ENCODE measurements around the gene COA7. TPM values are rescaled to one million over a fixed set of nuclear protein-coding genes. Genes with fewer than 3 reads are reported as not detected.

COA7 gene
- total and polyA plus RNA-seq, 2 of the 8 experiments (the other 6 are each of a cell fraction or from before 2014, with no cell fraction given), result 23.2 to 61.8 TPM

DNA sequence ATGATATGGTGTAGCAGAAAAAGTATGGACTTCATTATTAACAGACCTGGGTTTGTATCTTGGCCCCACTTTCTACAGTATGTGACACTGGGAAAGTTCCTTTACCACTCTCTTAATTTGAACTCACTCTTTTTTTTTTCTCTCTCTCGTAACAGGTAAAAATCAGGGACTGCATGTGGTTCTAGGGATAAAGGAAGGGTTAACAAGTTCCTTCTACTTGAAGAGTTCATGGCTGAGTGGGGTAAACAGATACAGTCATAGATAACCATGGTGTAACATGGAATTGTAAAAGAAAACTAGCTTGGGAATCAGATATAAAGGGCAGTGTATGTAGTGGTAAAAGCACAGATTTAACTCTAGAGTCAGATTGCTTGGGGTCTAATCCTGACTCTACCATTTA is 49.3 kb upstream of the COA7 start:
- no peak overlapping the region for H3K56ac ChIP-seq (replicated peaks; ENCODE audit: insufficient read length, low read depth, low read length)
- WGBS, 2 experiments (ENCODE audit: extremely low coverage in 1 of 2, insufficient coverage in 1 of 2, insufficient read length in 1 of 2, insufficient replicate concordance in 2 of 2, low coverage in 1 of 2, low lambda C conversion rate in 2 of 2, missing lambda C conversion rate in 1 of 2), result 93% methylated on average over 1 of the region's 1 CpG; no CpG with 5 or more reads in 1 of the 2 experiments
- no peak for TF ChIP-seq SP2 (IDR thresholded peaks at IDR 0.05; ENCODE audit: low read length)

More for the DNA sequence above, 49.3 kb upstream of the COA7 start:
- Histone ChIP-seq H2AFZ (ENCODE audit: low read length) (no peak overlapping the region), H4K20me1 (replicated peaks in 1 of 2; ENCODE audit: control insufficient read depth in 1 of 2, insufficient read depth in 2 of 2, low read length in 2 of 2) (no peaks in the 10 kb centered on the region), H3K4me3 (ENCODE audit: extremely low read depth in 1 of 4, insufficient read depth in 2 of 4, low read depth in 3 of 4, low read length in 4 of 4) (no peak overlapping the region), H2BK20ac (ENCODE audit: low read length) (no peak overlapping the region), H3K4me1 (replicated peaks in 1 of 4; ENCODE audit: control insufficient read depth in 3 of 4, insufficient read depth in 4 of 4, low read length in 3 of 4) (no peaks in the 10 kb centered on the region; a peak in 1 of 7 replicates), H3K4me2 (ENCODE audit: insufficient read depth in 1 of 2, low read depth in 2 of 2, low read length in 2 of 2) (no peak overlapping the region), H3K23me2 (ENCODE audit: low read depth, low read length) (no peaks in the 10 kb centered on the region; the same call in 1 of the 2 replicates), H2AK5ac (ENCODE audit: low read depth, low read length) (no peak overlapping the region), H4K5ac (ENCODE audit: insufficient read length, low read depth, low read length) (no peak overlapping the region), H3K79me1 (ENCODE audit: low read depth, low read length) (no peaks in the 10 kb centered on the region), H3K18ac (ENCODE audit: extremely low read depth, low read length) (no peak overlapping the region), H2BK15ac (ENCODE audit: low read length) (no peak overlapping the region), H3K36me3 (ENCODE audit: control insufficient read depth in 2 of 4, insufficient read depth in 4 of 4, low read length in 3 of 4) (no peaks in the 10 kb centered on the region), H2BK12ac (ENCODE audit: low read depth, low read length) (no peak overlapping the region), H2BK120ac (replicated peaks; ENCODE audit: low read depth, low read length) (no peak overlapping the region), H3K27me3 (replicated peaks in 1 of 4; ENCODE audit: control insufficient read depth in 3 of 4, extremely low read depth in 1 of 4, insufficient read depth in 3 of 4, low read length in 3 of 4) (no peaks in the 10 kb centered on the region), H3K9ac (replicated peaks in 1 of 4; ENCODE audit: extremely low read depth in 1 of 4, low read depth in 3 of 4, low read length in 3 of 4) (no peak overlapping the region), H4K8ac (ENCODE audit: extremely low read depth, insufficient read depth, low read length) (no peak overlapping the region), H3K9me3 (ENCODE audit: insufficient read depth in 2 of 2, low read depth in 1 of 2, low read length in 1 of 2) (peaks cover 0 to 2% of the 10 kb centered on the region in 2 experiments; a peak in 1 of 4 replicates), H2BK5ac (ENCODE audit: low read depth, low read length) (no peak overlapping the region), H3K27ac (ENCODE audit: low read depth, low read length) (no peak overlapping the region), H3K14ac (ENCODE audit: insufficient read length) (no peak overlapping the region), H4K91ac (replicated peaks; ENCODE audit: insufficient read length, low read length) (no peak overlapping the region), H3K79me2 (ENCODE audit: control insufficient read depth in 1 of 2, insufficient read depth in 2 of 2, low read length in 2 of 2) (0 out of 4 replicates have a peak, but pooled peaks cover 0 to 5% of the 10 kb centered on the region in 2 experiments), H3K23ac (ENCODE audit: insufficient read length) (no peak overlapping the region), H3K4ac (replicated peaks; ENCODE audit: insufficient read length, low read depth, low read length) (no peak overlapping the region)
- ChIA-PET CTCF (ENCODE audit: partially characterized antibody) (interaction anchor here (0.9 to 1.2 kb wide), 3 partner anchors 11 to 78 kb away, joined by 3 to 4 read pairs (median 3); no protein-coding TSS in a partner anchor), POLR2A (ENCODE audit: partially characterized antibody) (no interaction called here)
- no peak for FAIRE-seq
- no peak for DNase-seq (ENCODE audit: low read depth in 1 of 2, low spot score in 2 of 2)
